IMR-90 (cell line): ENCODE results near the gene EFEMP1. TPM values are rescaled to one million over a fixed set of nuclear protein-coding genes. Genes with fewer than 3 reads are reported as not detected.

ENCODE experiments used
- ATAC-seq: fragments of 200-7000 bp; cut with Tn5 transposase; 2 replicates; pipeline ENCODE4 v1.9.1; 2020; ENCODE audit warnings: low read depth, mild to moderate bottlenecking, moderate library complexity
- BruUV-seq: library from RNA; stranded (reverse); fragments of 400-500 nt; replicated peaks from 2 replicates; lab custom pipeline; 2021; lab: Mats Ljungman, UMichigan
- CTCF ChIA-PET: fragments of 300-600 bp; formaldehyde crosslinking; extraction: SDS; loops from one replicate; lab custom pipeline; 2021; ENCODE audit warnings: antibody characterized with exemption; lab: Yijun Ruan, JAX
- POLR2A ChIA-PET: fragments of 300-600 bp; sonication (Branson Sonifier 250); formaldehyde crosslinking; loops from one replicate; lab custom pipeline; 2022; ENCODE audit warnings: antibody characterized with exemption; ENCODE audit not compliant: unreplicated experiment; lab: Charles Lee
- DNase-seq: peaks from one replicate; pipeline ENCODE4 v3.0.0; 2013
- H2AFZ ChIP-seq: replicated peaks from 2 replicates; pipeline ENCODE3; 2013; ENCODE audit warnings: low read length, mild to moderate bottlenecking; ENCODE audit not compliant: poor library complexity
- H2AK5ac ChIP-seq: 2 replicates; pipeline ENCODE4 v1.6.1; 2013; ENCODE audit warnings: low read depth, low read length, inconsistent platforms
- H2AK9ac ChIP-seq: replicated peaks from 2 replicates; pipeline ENCODE3; 2013; ENCODE audit warnings: mild to moderate bottlenecking, low read depth, low read length, moderate library complexity; ENCODE audit not compliant: poor library complexity
- H2BK120ac ChIP-seq: 2 replicates; pipeline ENCODE4 v1.6.1; 2013; ENCODE audit warnings: low read depth, low read length, inconsistent platforms
- H2BK15ac ChIP-seq: 3 replicates; pipeline ENCODE4 v1.6.1; 2013; ENCODE audit warnings: low read depth, low read length, inconsistent platforms
- H2BK20ac ChIP-seq: 2 replicates; pipeline ENCODE4 v1.6.1; 2013; ENCODE audit warnings: low read depth, mild to moderate bottlenecking, inconsistent platforms, low read length, moderate library complexity
- H2BK5ac ChIP-seq: 2 replicates; pipeline ENCODE4 v1.6.1; 2013; ENCODE audit warnings: mild to moderate bottlenecking, low read depth, low read length, inconsistent platforms; ENCODE audit not compliant: poor library complexity, severe bottlenecking
- H3K14ac ChIP-seq: replicated peaks from 2 replicates; pipeline ENCODE4 v1.6.1; 2013; ENCODE audit warnings: low read depth, low read length, inconsistent platforms
- H3K18ac ChIP-seq: 2 replicates; pipeline ENCODE4 v1.6.1; 2013; ENCODE audit warnings: low read depth, low read length, control low read depth
- H3K23ac ChIP-seq: 2 replicates; pipeline ENCODE4 v1.6.1; 2013; ENCODE audit warnings: low read depth, low read length, inconsistent platforms
- H3K27ac ChIP-seq: 2 replicates; pipeline ENCODE4 v1.5.1; 2013; ENCODE audit warnings: mild to moderate bottlenecking, control low read depth, low read length; ENCODE audit not compliant: insufficient read depth
- H3K27me3 ChIP-seq: 2 replicates; pipeline ENCODE4 v1.6.1; 2013; ENCODE audit warnings: low read length; ENCODE audit not compliant: control insufficient read depth, insufficient read depth
- H3K36me3 ChIP-seq: 2 replicates; pipeline ENCODE4 v1.6.1; 2013; ENCODE audit warnings: low read length, mixed read lengths; ENCODE audit not compliant: control insufficient read depth, insufficient read depth
- H3K4ac ChIP-seq: 2 replicates; pipeline ENCODE4 v1.6.1; 2013; ENCODE audit warnings: low read depth, low read length, inconsistent platforms
- H3K4me1 ChIP-seq: 2 replicates; pipeline ENCODE4 v1.6.1; 2013; ENCODE audit warnings: low read length, mixed read lengths; ENCODE audit not compliant: control insufficient read depth, insufficient read depth
- H3K4me2 ChIP-seq: 2 replicates; pipeline ENCODE4 v1.6.1; 2013; ENCODE audit warnings: low read depth, mild to moderate bottlenecking, control low read depth, low read length, moderate library complexity
- H3K4me3 ChIP-seq: 2 replicates; pipeline ENCODE4 v1.5.1; 2013; ENCODE audit warnings: low read depth, mild to moderate bottlenecking, control low read depth, low read length, moderate library complexity; ENCODE audit not compliant: insufficient read depth
- H3K56ac ChIP-seq: 2 replicates; pipeline ENCODE4 v1.6.1; 2013; ENCODE audit warnings: low read length, inconsistent platforms; ENCODE audit not compliant: insufficient read depth; ENCODE audit errors: extremely low read depth
- H3K79me1 ChIP-seq, 2 experiments: 2 replicates each; pipeline ENCODE4 v1.6.1; 2013; ENCODE audit warnings: low read length in 2 of 2, inconsistent platforms in 1 of 2, low read depth in 1 of 2
- H3K9ac ChIP-seq: 2 replicates; pipeline ENCODE4 v1.6.1; 2013; ENCODE audit warnings: low read depth, low read length, control low read depth
- H3K9me1 ChIP-seq: 2 replicates; pipeline ENCODE4 v1.6.1; 2013; ENCODE audit warnings: low read length, inconsistent platforms; ENCODE audit not compliant: insufficient read depth
- H3K9me3 ChIP-seq: 2 replicates; pipeline ENCODE4 v1.6.1; 2013; ENCODE audit warnings: low read length; ENCODE audit not compliant: control insufficient read depth, insufficient read depth
- H4K20me1 ChIP-seq: 2 replicates; pipeline ENCODE4 v1.6.1; 2013; ENCODE audit warnings: low read length, inconsistent platforms; ENCODE audit not compliant: insufficient read depth
- H4K5ac ChIP-seq: 2 replicates; pipeline ENCODE4 v1.6.1; 2013; ENCODE audit warnings: mild to moderate bottlenecking, low read depth, low read length, control low read depth
- H4K8ac ChIP-seq, 2 experiments: 2 replicates each; pipeline ENCODE4 v1.6.1; 2013; ENCODE audit warnings: low read depth in 2 of 2, low read length in 2 of 2, control low read depth in 1 of 2, inconsistent platforms in 1 of 2
- H4K91ac ChIP-seq: 2 replicates; pipeline ENCODE4 v1.6.1; 2013; ENCODE audit warnings: low read depth, low read length, inconsistent platforms; ENCODE audit not compliant: insufficient read depth
- FOS ChIP-seq: fragments of 150-350 bp; IDR thresholded peaks from 2 replicates; pipeline ENCODE4 v1.6.1; 2016; ENCODE audit warnings: low read depth, low read length
- WGBS, 2 experiments: methylation state at CpG; one replicate each; pipeline versions ENCODE4 v1.1.5 to v1.1.7; 2013; ENCODE audit warnings: missing lambda C conversion rate in 2 of 2; ENCODE audit not compliant: insufficient read length in 1 of 2; ENCODE audit errors: extremely low coverage in 2 of 2; 5-methylcytosine and 5-hydroxymethylcytosine counted together
- dilution Hi-C: fragments of 300-500 bp; cut with HindIII; formaldehyde crosslinking; loops from one replicate; pipeline ENCODE4 v1.14.3; 2018; ENCODE audit warnings: low sequenced_read_pairs; ENCODE audit not compliant: unreplicated experiment
- in situ Hi-C: fragments of 300-500 bp; cut with MboI; formaldehyde crosslinking; loops from 3 replicates; pipeline ENCODE4 v1.14.3; 2019; ENCODE audit warnings: low sequenced_read_pairs, inconsistent platforms, mixed read lengths
- intact Hi-C: fragments of 100-400 bp; cut with micrococcal nuclease; formaldehyde crosslinking; loops from 2 replicates; pipeline ENCODE4 v1.10.0; 2022
- polyA plus RNA-seq, 3 experiments: library from polyadenylated mRNA; depleted of rRNA; stranded (reverse); fragments of >200 nt; gene quantifications; 2 replicates each; pipeline ENCODE4 v1.2.3, GENCODE V29; 2012; ENCODE audit warnings: low replicate concordance in 1 of 3
- total RNA-seq: library from RNA; depleted of rRNA; stranded (reverse); fragments of >200 nt; gene quantifications from 2 replicates; pipeline ENCODE4 v1.2.3, GENCODE V29; 2012

Gene EFEMP1
- total and polyA plus RNA-seq, 2 of the 4 experiments (the other 2 are of a cell fraction), result 214 to 219 TPM

- no peaks in the 10 kb centered on the region for H4K20me1 ChIP-seq
- WGBS, 2 experiments, result no CpG with 5 or more reads among the region's 3 CpGs
- dilution Hi-C loops (no loop called here), in situ Hi-C loops (no loop called here), intact Hi-C loops (no loop called here)
- H3K4me3 ChIP-seq, result no peak overlapping the region
- no peak overlapping the region for H4K91ac ChIP-seq
- H4K5ac ChIP-seq, result no peak overlapping the region
- H3K9ac ChIP-seq, result no peak overlapping the region
- no peaks in the 10 kb centered on the region; the same call in 1 of the 2 replicates for H3K27me3 ChIP-seq
- ChIA-PET POLR2A (no interaction called here), CTCF (interaction anchor here (0.6 to 1.6 kb wide), 3 partner anchors 8 to 281 kb away, joined by 3 to 5 read pairs (median 3); no protein-coding TSS in a partner anchor)
- no peak overlapping the region for H3K27ac ChIP-seq
- no peak overlapping the region for H3K4me2 ChIP-seq
- no peak overlapping the region for H2BK120ac ChIP-seq
- H3K23ac ChIP-seq, result no peak overlapping the region
- DNase-seq, result no peak
- H3K4me1 ChIP-seq, result no peaks in the 10 kb centered on the region
- H2AK5ac ChIP-seq, result no peak overlapping the region
- H2BK15ac ChIP-seq, result no peak overlapping the region
- H3K9me1 ChIP-seq, result no peaks in the 10 kb centered on the region
- H3K56ac ChIP-seq, result no peak overlapping the region
- no peak overlapping the region for H2BK5ac ChIP-seq
- no peak overlapping the region for H4K8ac ChIP-seq
- H2BK20ac ChIP-seq, result no peak overlapping the region
- H3K36me3 ChIP-seq, result no peaks in the 10 kb centered on the region
- H2AFZ ChIP-seq, result no peak overlapping the region
- no peaks in the 10 kb centered on the region for H3K9me3 ChIP-seq
- H3K18ac ChIP-seq, result no peak overlapping the region
- no peak overlapping the region; the same call in 1 of the 2 replicates for H3K14ac ChIP-seq
- no TSS peak for BruUV-seq
- H3K4ac ChIP-seq, result no peak overlapping the region
- no peak overlapping the region for H2AK9ac ChIP-seq
- H3K79me1 ChIP-seq, result no peaks in the 10 kb centered on the region
- ATAC-seq, result no peak
- TF ChIP-seq FOS, result no peak
Measured at GRCh38 chr2:55932843-55933242, 9.3 kb upstream of the EFEMP1 start.
